NCI-H748 treated with DMSO at 0.1 percent for 48 hours (cell line): Measurements from ENCODE around the gene GPRC6A.
A peak's percentile ranks its signal among the peaks of the same experiment; 100 is the strongest.
"Not testable (repeated sequence)": the region's sequence is repeated elsewhere in the genome, so short reads cannot be mapped to it uniquely, and the experiment has no call there.

Source experiments
- DNase-seq: peaks from one replicate; lab custom pipeline; 2025; lab: John Stamatoyannopoulos, UW

GPRC6A gene

GRCh38 chr6:116828983-116829382 lies at the start of gene GPRC6A:
Gene GPRC6A, minus strand, starts transcription at chr6:116829083. Its CDS starts 70 bp downstream, at chr6:116829013.
- no peak for DNase-seq

GRCh38 chr6:116877743-116878142 lies 48.9 kb upstream of the GPRC6A start:
- no peak for DNase-seq

GRCh38 chr6:116876635-116877611 lies 48.0 kb upstream of the GPRC6A start, which contains the start of gene RFX6:
Gene RFX6, plus strand, starts transcription at chr6:116877242. Its CDS starts 34 bp downstream, at chr6:116877276.
- DNase-seq, result no peak

GRCh38 chr6:116876107-116876506 lies 47.2 kb upstream of the GPRC6A start:
- no peak for DNase-seq

GRCh38 chr6:116872771-116873170 lies 43.9 kb upstream of the GPRC6A start:
- DNase-seq, result no peak

GRCh38 chr6:116866281-116866871 lies 37.5 kb upstream of the GPRC6A start:
- no peak for DNase-seq

GRCh38 chr6:116859264-116859663 lies 30.4 kb upstream of the GPRC6A start:
- no peak for DNase-seq

GRCh38 chr6:116858060-116858459 lies 29.2 kb upstream of the GPRC6A start:
- no peak for DNase-seq

- peak; percentile 27 for DNase-seq
Measured at GRCh38 chr6:116847227-116847626, 18.3 kb upstream of the GPRC6A start.

- no peak for DNase-seq
Measured at GRCh38 chr6:116842459-116842858, 13.6 kb upstream of the GPRC6A start.

GRCh38 chr6:116840091-116840490 lies 11.2 kb upstream of the GPRC6A start:
- no peak for DNase-seq

- peak; percentile 15 for DNase-seq
Measured at GRCh38 chr6:116836606-116837342, 7.9 kb upstream of the GPRC6A start.

GRCh38 chr6:116834526-116834925 lies 5.6 kb upstream of the GPRC6A start:
- DNase-seq, result not testable (repeated sequence)

GRCh38 chr6:116827561-116828240 lies 1.2 kb downstream of the GPRC6A start:
- no peak for DNase-seq

GRCh38 chr6:116816336-116816735 lies 12.5 kb downstream of the GPRC6A start:
- DNase-seq, result not testable (repeated sequence)

- DNase-seq, result no peak
Measured at GRCh38 chr6:116812051-116812650, 16.7 kb downstream of the GPRC6A start.

- DNase-seq, result no peak
Measured at GRCh38 chr6:116801971-116802370, 26.9 kb downstream of the GPRC6A start.

- no peak for DNase-seq
Measured at GRCh38 chr6:116799945-116800344, 28.9 kb downstream of the GPRC6A start.

- no peak for DNase-seq
Measured at GRCh38 chr6:116797585-116797984, 31.3 kb downstream of the GPRC6A start.

GRCh38 chr6:116793224-116793623 lies 35.7 kb downstream of the GPRC6A start:
- DNase-seq, result no peak

GRCh38 chr6:116783852-116784251 lies 45.0 kb downstream of the GPRC6A start:
- no peak for DNase-seq
